ENCODE data around the gene LGR4.

Gene LGR4

DNA sequence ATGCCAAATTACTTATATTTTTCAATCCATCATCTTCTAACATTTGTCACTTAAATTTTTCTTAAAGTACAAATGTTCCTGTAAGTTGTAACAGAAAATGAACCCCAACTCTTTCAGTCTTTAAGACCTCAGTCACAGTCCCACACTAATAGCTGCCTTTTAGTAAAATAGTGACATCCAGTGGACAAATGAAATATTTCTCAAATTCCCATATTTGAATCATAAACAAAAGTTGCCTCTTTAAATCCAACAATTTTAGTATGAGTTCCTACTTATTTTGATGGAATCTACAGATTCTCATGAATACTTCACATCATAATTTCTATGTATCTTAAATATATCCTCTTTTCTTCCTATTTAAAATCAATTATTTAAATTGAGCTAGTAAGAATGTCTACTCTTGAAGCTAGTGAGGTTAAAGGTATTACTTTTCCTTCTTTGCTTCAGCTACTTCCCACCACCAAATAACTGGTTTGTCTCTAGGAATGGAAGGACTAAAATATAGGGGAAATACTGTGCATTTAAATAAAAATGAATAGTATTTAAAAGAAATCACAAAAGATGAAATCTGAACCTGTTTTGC lies 24.8 kb upstream of the LGR4 start:
- no peaks in the 10 kb centered on the region for H3K4me1 ChIP-seq (ENCODE audit: control insufficient read depth, insufficient read depth, low read length)
- H3K4me3 ChIP-seq (ENCODE audit: low read depth, low read length), result no peak overlapping the region
- peaks cover 13 to 74% of the 10 kb centered on the region in 2 experiments for H3K36me3 ChIP-seq (ENCODE audit: control insufficient read depth in 2 of 2, insufficient read depth in 1 of 2, low read length in 2 of 2)
- H3K9me3 ChIP-seq (ENCODE audit: control insufficient read depth, insufficient read depth, low read depth, low read length), result no peaks in the 10 kb centered on the region
- peak; percentile 45 for TF ChIP-seq ZNF654 (tag by site-specific recombination; IDR thresholded peaks at IDR 0.05; ENCODE audit: low read depth)
- no peak for TF ChIP-seq ZNF132 (tag by site-specific recombination; IDR thresholded peaks at IDR 0.05; ENCODE audit: borderline replicate concordance)
- TF ChIP-seq, protein P1, sequence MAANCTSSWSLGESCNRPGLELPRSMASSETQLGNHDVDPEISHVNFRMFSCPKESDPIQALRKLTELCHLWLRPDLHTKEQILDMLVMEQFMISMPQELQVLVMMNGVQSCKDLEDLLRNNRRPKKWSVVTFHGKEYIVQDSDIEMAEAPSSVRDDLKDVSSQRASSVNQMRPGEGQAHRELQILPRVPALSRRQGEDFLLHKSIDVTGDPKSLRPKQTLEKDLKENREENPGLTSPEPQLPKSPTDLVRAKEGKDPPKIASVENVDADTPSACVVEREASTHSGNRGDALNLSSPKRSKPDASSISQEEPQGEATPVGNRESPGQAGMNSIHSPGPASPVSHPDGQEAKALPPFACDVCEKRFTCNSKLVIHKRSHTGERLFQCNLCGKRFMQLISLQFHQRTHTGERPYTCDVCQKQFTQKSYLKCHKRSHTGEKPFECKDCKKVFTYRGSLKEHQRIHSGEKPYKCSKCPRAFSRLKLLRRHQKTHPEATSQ (tag by site-specific recombination; IDR thresholded peaks at IDR 0.05), result no peak
- ChIA-PET CTCF (interaction anchor here (0.7 to 6.1 kb wide), 26 partner anchors 9 to 1832 kb away, joined by 3 to 92 read pairs (median 3); partner anchors contain the start of genes LGR4 and LIN7C), POLR2A (no interaction called here)
- H3K27ac ChIP-seq (ENCODE audit: extremely low read depth, low read depth, low read length), result no peak overlapping the region

DNA sequence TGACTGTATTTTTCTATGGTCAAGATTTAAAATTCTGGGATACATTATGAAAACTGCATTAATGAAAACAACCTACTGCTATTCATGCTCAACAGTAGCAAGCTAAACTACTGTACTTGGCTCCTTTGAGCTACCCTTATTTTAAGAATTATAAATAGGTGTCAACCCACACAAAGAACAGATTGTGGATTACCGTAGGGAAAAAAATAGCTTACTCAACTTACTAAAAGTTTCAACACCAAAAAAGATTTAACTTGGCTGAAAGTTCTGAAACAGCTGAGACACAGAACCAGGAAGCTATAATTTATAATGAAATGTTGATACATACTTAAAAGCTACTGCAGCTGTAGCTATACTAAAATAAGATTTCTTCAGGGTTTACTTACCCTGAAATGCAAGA lies 23.9 kb upstream of the LGR4 start:
- POLR2A ChIA-PET, result interaction anchor here (0.6 to 0.7 kb wide), 2 partner anchors 24 to 33 kb away, joined by 4 read pairs; partner anchors contain the start of gene LGR4
- CTCF ChIA-PET, result interaction anchor here (0.6 to 6.1 kb wide), 15 partner anchors 10 to 1833 kb away, joined by 3 to 92 read pairs (median 3); partner anchors contain the start of gene LGR4
- Histone ChIP-seq H3K36me3 (ENCODE audit: control insufficient read depth in 2 of 2, insufficient read depth in 1 of 2, low read length in 2 of 2) (peaks cover 13 to 75% of the 10 kb centered on the region in 2 experiments), H3K27ac (ENCODE audit: extremely low read depth, low read depth, low read length) (no peak overlapping the region), H3K9me3 (ENCODE audit: control insufficient read depth, insufficient read depth, low read depth, low read length) (no peaks in the 10 kb centered on the region), H3K4me3 (ENCODE audit: low read depth, low read length) (no peak overlapping the region), H3K4me1 (ENCODE audit: control insufficient read depth, insufficient read depth, low read length) (no peaks in the 10 kb centered on the region)
- TF ChIP-seq ZNF76 (tag by site-specific recombination; IDR thresholded peaks at IDR 0.05; ENCODE audit: borderline replicate concordance, low read depth) (no peak), GLI2 (tag by site-specific recombination; IDR thresholded peaks at IDR 0.05; ENCODE audit: borderline replicate concordance, low read depth) (no peak), ZXDB (tag by site-specific recombination; IDR thresholded peaks at IDR 0.05) (no peak), ZNF629 (tag by site-specific recombination; IDR thresholded peaks at IDR 0.05) (no peak), ZNF423 (tag by site-specific recombination; IDR thresholded peaks at IDR 0.05) (no peak), ZFP3 (tag by site-specific recombination; IDR thresholded peaks at IDR 0.05; ENCODE audit: low read depth) (no peak), HOXD13 (CRISPR knock-in tag; IDR thresholded peaks at IDR 0.05; ENCODE audit: borderline replicate concordance) (no peak), ZNF747 (tag by site-specific recombination; IDR thresholded peaks at IDR 0.05) (no peak)
- TF ChIP-seq, protein P2, sequence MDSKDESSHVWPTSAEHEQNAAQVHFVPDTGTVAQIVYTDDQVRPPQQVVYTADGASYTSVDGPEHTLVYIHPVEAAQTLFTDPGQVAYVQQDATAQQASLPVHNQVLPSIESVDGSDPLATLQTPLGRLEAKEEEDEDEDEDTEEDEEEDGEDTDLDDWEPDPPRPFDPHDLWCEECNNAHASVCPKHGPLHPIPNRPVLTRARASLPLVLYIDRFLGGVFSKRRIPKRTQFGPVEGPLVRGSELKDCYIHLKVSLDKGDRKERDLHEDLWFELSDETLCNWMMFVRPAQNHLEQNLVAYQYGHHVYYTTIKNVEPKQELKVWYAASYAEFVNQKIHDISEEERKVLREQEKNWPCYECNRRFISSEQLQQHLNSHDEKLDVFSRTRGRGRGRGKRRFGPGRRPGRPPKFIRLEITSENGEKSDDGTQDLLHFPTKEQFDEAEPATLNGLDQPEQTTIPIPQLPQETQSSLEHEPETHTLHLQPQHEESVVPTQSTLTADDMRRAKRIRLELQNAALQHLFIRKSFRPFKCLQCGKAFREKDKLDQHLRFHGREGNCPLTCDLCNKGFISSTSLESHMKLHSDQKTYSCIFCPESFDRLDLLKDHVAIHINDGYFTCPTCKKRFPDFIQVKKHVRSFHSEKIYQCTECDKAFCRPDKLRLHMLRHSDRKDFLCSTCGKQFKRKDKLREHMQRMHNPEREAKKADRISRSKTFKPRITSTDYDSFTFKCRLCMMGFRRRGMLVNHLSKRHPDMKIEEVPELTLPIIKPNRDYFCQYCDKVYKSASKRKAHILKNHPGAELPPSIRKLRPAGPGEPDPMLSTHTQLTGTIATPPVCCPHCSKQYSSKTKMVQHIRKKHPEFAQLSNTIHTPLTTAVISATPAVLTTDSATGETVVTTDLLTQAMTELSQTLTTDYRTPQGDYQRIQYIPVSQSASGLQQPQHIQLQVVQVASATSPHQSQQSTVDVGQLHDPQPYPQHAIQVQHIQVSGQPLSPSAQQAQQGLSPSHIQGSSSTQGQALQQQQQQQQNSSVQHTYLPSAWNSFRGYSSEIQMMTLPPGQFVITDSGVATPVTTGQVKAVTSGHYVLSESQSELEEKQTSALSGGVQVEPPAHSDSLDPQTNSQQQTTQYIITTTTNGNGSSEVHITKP (tag by site-specific recombination; IDR thresholded peaks at IDR 0.05), result no peak
- TF ChIP-seq, protein P3, sequence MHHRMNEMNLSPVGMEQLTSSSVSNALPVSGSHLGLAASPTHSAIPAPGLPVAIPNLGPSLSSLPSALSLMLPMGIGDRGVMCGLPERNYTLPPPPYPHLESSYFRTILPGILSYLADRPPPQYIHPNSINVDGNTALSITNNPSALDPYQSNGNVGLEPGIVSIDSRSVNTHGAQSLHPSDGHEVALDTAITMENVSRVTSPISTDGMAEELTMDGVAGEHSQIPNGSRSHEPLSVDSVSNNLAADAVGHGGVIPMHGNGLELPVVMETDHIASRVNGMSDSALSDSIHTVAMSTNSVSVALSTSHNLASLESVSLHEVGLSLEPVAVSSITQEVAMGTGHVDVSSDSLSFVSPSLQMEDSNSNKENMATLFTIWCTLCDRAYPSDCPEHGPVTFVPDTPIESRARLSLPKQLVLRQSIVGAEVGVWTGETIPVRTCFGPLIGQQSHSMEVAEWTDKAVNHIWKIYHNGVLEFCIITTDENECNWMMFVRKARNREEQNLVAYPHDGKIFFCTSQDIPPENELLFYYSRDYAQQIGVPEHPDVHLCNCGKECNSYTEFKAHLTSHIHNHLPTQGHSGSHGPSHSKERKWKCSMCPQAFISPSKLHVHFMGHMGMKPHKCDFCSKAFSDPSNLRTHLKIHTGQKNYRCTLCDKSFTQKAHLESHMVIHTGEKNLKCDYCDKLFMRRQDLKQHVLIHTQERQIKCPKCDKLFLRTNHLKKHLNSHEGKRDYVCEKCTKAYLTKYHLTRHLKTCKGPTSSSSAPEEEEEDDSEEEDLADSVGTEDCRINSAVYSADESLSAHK (tag by site-specific recombination; IDR thresholded peaks at IDR 0.05), result no peak
- TF ChIP-seq, protein P4, sequence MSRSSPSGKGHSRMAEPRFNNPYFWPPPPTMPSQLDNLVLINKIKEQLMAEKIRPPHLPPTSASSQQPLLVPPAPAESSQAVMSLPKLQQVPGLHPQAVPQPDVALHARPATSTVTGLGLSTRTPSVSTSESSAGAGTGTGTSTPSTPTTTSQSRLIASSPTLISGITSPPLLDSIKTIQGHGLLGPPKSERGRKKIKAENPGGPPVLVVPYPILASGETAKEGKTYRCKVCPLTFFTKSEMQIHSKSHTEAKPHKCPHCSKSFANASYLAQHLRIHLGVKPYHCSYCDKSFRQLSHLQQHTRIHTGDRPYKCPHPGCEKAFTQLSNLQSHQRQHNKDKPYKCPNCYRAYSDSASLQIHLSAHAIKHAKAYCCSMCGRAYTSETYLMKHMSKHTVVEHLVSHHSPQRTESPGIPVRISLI (tag by site-specific recombination; IDR thresholded peaks at IDR 0.05), result no peak
